HG03095 (cell line): ENCODE measurements around the gene MEPE.
"Not testable (repeated sequence)": the region's sequence is repeated elsewhere in the genome, so short reads cannot be mapped to it uniquely, and the experiment has no call there.

Experiments used
- ATAC-seq: cut with Tn5 transposase; IDR thresholded peaks from one replicate; pipeline ENCODE4 v1.9.1; 2021; ENCODE audit warnings: moderate library complexity; ENCODE audit not compliant: unreplicated experiment

The MEPE gene

GRCh38 chr4:87882321-87882720 is 49.6 kb downstream of the MEPE start:
- ATAC-seq: no peak

DNA sequence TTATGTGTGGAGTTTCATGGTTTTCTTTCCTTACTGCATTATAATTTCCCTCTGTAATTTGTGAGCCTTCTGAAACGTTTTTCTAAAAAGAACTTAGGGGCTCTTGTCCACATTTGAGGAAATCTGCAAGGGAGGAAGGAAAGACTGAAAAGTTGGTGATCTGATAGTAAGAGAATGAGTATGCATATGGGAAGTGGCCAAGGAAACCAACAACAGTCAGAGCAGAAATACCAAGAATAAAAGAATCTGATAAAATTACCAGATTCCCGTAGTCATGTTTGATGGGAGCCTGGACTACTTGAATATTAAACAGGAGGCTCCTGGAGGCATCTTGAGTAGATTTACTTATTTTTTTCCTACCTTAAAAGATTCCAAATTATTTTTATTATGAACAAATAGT is 50.1 kb downstream of the MEPE start:
- no peak for ATAC-seq

- no peak for ATAC-seq
These were observed 52.3 kb downstream of the MEPE start for GRCh38 chr4:87884976-87885549.

- no peak for ATAC-seq
These were observed 53.3 kb downstream of the MEPE start for GRCh38 chr4:87886083-87886482.

DNA sequence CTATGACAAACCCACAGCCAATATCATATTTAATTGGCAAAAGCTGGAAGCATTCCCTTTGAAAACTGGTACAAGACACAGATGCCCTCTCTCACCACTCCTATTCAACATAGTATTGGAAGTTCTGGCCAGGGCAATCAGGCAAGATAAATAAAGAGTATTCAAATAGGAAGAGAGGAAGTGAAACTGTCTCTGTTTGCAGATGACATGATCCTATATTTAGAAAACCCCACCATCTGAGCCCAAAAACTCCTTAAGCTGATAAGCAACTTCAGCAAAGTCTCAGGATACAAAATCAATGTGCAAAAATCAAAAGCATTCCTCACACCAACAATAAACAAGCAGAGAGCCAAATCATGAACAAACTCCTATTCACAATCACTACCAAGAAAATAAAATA is 58.0 kb downstream of the MEPE start:
- not testable (repeated sequence) for ATAC-seq

- no peak for ATAC-seq
These were observed 63.3 kb downstream of the MEPE start for GRCh38 chr4:87895964-87896621.
